WTC11 (cell line): Measurements from ENCODE around the gene RSKR. TPM values are rescaled to one million over a fixed set of nuclear protein-coding genes. Genes with fewer than 3 reads are reported as not detected.
A peak's percentile ranks its signal among the peaks of the same experiment; 100 is the strongest.

Source experiments
- AFF4 ChIP-seq: sonication (generic); formaldehyde crosslinking; IDR thresholded peaks from 2 replicates; pipeline ENCODE4 v1.8.1; 2023; ENCODE audit warnings: mild to moderate bottlenecking, missing genetic modification reagents, borderline replicate concordance
- ESRRA ChIP-seq: sonication (generic); formaldehyde crosslinking; IDR thresholded peaks from 2 replicates; pipeline ENCODE4 v1.8.1; 2022; ENCODE audit warnings: mild to moderate bottlenecking, missing genetic modification reagents, borderline replicate concordance
- ETV6 ChIP-seq: sonication (generic); formaldehyde crosslinking; IDR thresholded peaks from 2 replicates; pipeline ENCODE4 v1.8.1; 2022; ENCODE audit warnings: mild to moderate bottlenecking, missing genetic modification reagents
- FOXK1 ChIP-seq: sonication (generic); formaldehyde crosslinking; IDR thresholded peaks from 2 replicates; pipeline ENCODE4 v1.8.0; 2022; ENCODE audit warnings: mild to moderate bottlenecking, moderate library complexity, missing genetic modification reagents
- FOXP1 ChIP-seq: sonication (generic); formaldehyde crosslinking; IDR thresholded peaks from 2 replicates; pipeline ENCODE4 v1.8.0; 2022; ENCODE audit warnings: missing genetic modification reagents, mild to moderate bottlenecking, moderate library complexity, borderline replicate concordance
- GTF2I ChIP-seq: fragments of 250-450 bp; sonication (Bioruptor Pico); conservative IDR thresholded peaks from 2 replicates; pipeline ENCODE4 v1.4.0; 2021; ENCODE audit warnings: mild to moderate bottlenecking
- IRF2 ChIP-seq: sonication (generic); formaldehyde crosslinking; IDR thresholded peaks from 2 replicates; pipeline ENCODE4 v1.8.0; 2022; ENCODE audit warnings: low read depth, missing genetic modification reagents, borderline replicate concordance
- MLX ChIP-seq: sonication (generic); formaldehyde crosslinking; IDR thresholded peaks from 2 replicates; pipeline ENCODE4 v1.8.1; 2023; ENCODE audit warnings: mild to moderate bottlenecking, missing genetic modification reagents, moderate library complexity
- MYBL2 ChIP-seq: sonication (generic); formaldehyde crosslinking; IDR thresholded peaks from 2 replicates; pipeline ENCODE4 v1.8.1; 2023; ENCODE audit warnings: mild to moderate bottlenecking, moderate library complexity, missing genetic modification reagents
- NFYB ChIP-seq: sonication (generic); formaldehyde crosslinking; conservative IDR thresholded peaks from 2 replicates; pipeline ENCODE4 v1.8.0; 2022; ENCODE audit warnings: low read depth, missing genetic modification reagents
- OVOL2 ChIP-seq: fragments of 250-450 bp; sonication (Bioruptor Pico); IDR thresholded peaks from 2 replicates; pipeline ENCODE4 v1.9.0; 2021; ENCODE audit warnings: mild to moderate bottlenecking, borderline replicate concordance
- PRRX2 ChIP-seq: fragments of 250-450 bp; sonication (Bioruptor Pico); IDR thresholded peaks from 2 replicates; pipeline ENCODE4 v1.8.0; 2021; ENCODE audit warnings: mild to moderate bottlenecking
- ZNF121 ChIP-seq: sonication (generic); formaldehyde crosslinking; IDR thresholded peaks from 2 replicates; pipeline ENCODE4 v1.8.0; 2023; ENCODE audit warnings: missing genetic modification reagents
- ZNF232 ChIP-seq: sonication (generic); formaldehyde crosslinking; IDR thresholded peaks from 2 replicates; pipeline ENCODE4 v1.8.0; 2022; ENCODE audit warnings: mild to moderate bottlenecking, missing genetic modification reagents
- ZNF396 ChIP-seq: fragments of 250-450 bp; sonication (Bioruptor Pico); IDR thresholded peaks from 2 replicates; pipeline ENCODE4 v1.8.0; 2021; ENCODE audit warnings: mild to moderate bottlenecking, moderate library complexity, borderline replicate concordance
- ZNF423 ChIP-seq: fragments of 250-450 bp; sonication (Bioruptor Pico); IDR thresholded peaks from 2 replicates; pipeline ENCODE4 v2.1.2; 2022; ENCODE audit warnings: mild to moderate bottlenecking, moderate library complexity
- ZNF671 ChIP-seq: fragments of 250-450 bp; sonication (Bioruptor Pico); IDR thresholded peaks from 2 replicates; pipeline ENCODE4 v1.8.0; 2021; ENCODE audit warnings: mild to moderate bottlenecking
- ZSCAN18 ChIP-seq: fragments of 250-450 bp; sonication (Bioruptor Pico); IDR thresholded peaks from 2 replicates; pipeline ENCODE4 v2.1.2; 2022; ENCODE audit warnings: mild to moderate bottlenecking, moderate library complexity
- total RNA-seq: library from RNA; stranded (reverse); gene quantifications from 3 replicates; pipeline ENCODE4 v1.2.3, GENCODE V29; 2021
- TF ChIP-seq, protein P1 (sequence below): fragments of 250-450 bp; sonication (Bioruptor Pico); conservative IDR thresholded peaks from 2 replicates; pipeline ENCODE4 v1.9.0; 2021; ENCODE audit warnings: mild to moderate bottlenecking
- TF ChIP-seq, protein P2 (sequence below): sonication (generic); formaldehyde crosslinking; IDR thresholded peaks from 2 replicates; pipeline ENCODE4 v1.8.0; 2023; ENCODE audit warnings: mild to moderate bottlenecking, missing genetic modification reagents
- TF ChIP-seq, protein P3 (sequence below): sonication (generic); formaldehyde crosslinking; IDR thresholded peaks from 2 replicates; pipeline ENCODE4 v1.8.1; 2023; ENCODE audit warnings: mild to moderate bottlenecking, moderate library complexity, missing genetic modification reagents
- TF ChIP-seq, protein P4 (sequence below): fragments of 250-450 bp; sonication (Bioruptor Pico); IDR thresholded peaks from 2 replicates; pipeline ENCODE4 v1.9.0; 2021; ENCODE audit warnings: mild to moderate bottlenecking
- TF ChIP-seq, protein P5 (sequence below): sonication (generic); formaldehyde crosslinking; IDR thresholded peaks from 2 replicates; pipeline ENCODE4 v1.8.1; 2023; ENCODE audit warnings: mild to moderate bottlenecking, missing genetic modification reagents, moderate library complexity

RSKR gene
- total RNA-seq, 1 experiment from 2014 or later, result 28.0 TPM

GRCh38 chr17:28598799-28599310, 15.1 kb downstream of the RSKR start, which contains the start of gene SPAG5 (continued):
- TF ChIP-seq FOXP1 (CRISPR knock-in tag) (peak; percentile 50; the same call in 1 of the 2 replicates), ZNF671 (CRISPR knock-in tag) (no peak), ZNF423 (CRISPR knock-in tag) (no peak), PRRX2 (no peak), ZNF232 (CRISPR knock-in tag) (0 out of 2 replicates have a peak, but pooled peaks have one; percentile 34), NFYB (CRISPR knock-in tag) (peak; percentile 63), IRF2 (CRISPR knock-in tag) (no peak), ZNF396 (CRISPR knock-in tag) (no peak), AFF4 (CRISPR knock-in tag) (no peak), ETV6 (CRISPR knock-in tag) (no peak), ZSCAN18 (CRISPR knock-in tag) (no peak), FOXK1 (CRISPR knock-in tag) (peak; percentile 63; the same call in 1 of the 2 replicates), MLX (CRISPR knock-in tag) (no peak), MYBL2 (CRISPR knock-in tag) (peak; percentile 98), GTF2I (CRISPR knock-in tag) (no peak), ZNF121 (CRISPR knock-in tag) (no peak), OVOL2 (CRISPR knock-in tag) (no peak), ESRRA (CRISPR knock-in tag) (no peak)
- TF ChIP-seq, protein P1, sequence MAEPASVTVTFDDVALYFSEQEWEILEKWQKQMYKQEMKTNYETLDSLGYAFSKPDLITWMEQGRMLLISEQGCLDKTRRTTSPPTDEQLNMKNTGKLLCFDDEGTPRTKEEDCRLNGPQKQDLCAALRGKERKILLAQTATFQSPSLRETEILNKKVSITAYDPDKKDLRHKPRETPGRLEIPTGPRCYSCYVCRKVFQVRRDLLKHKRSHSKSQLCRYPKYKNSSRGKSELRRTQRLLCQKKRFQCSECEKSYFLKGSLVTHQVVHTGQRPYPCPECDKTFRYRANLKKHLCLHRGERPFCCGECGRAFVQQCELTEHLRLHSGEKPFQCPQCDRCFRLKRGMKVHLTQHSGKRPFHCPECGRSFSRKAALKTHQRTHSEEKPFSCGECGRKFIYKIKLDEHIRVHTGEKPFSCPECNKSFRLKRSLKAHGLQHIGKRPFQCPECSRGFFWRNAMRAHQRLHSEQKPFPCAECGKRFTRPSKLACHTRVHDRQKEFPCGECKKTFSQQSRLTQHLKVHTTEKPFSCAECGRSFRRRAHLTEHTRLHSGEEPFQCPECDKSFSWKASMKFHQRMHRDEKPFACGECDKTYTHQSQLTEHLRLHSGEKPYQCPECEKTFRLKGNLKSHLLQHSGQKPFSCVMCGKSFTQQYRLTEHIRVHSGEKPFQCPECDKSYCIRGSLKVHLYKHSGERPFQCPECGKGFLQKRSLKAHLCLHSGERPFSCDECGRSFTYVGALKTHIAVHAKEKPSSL (CRISPR knock-in tag), result no peak
- TF ChIP-seq, protein P2, sequence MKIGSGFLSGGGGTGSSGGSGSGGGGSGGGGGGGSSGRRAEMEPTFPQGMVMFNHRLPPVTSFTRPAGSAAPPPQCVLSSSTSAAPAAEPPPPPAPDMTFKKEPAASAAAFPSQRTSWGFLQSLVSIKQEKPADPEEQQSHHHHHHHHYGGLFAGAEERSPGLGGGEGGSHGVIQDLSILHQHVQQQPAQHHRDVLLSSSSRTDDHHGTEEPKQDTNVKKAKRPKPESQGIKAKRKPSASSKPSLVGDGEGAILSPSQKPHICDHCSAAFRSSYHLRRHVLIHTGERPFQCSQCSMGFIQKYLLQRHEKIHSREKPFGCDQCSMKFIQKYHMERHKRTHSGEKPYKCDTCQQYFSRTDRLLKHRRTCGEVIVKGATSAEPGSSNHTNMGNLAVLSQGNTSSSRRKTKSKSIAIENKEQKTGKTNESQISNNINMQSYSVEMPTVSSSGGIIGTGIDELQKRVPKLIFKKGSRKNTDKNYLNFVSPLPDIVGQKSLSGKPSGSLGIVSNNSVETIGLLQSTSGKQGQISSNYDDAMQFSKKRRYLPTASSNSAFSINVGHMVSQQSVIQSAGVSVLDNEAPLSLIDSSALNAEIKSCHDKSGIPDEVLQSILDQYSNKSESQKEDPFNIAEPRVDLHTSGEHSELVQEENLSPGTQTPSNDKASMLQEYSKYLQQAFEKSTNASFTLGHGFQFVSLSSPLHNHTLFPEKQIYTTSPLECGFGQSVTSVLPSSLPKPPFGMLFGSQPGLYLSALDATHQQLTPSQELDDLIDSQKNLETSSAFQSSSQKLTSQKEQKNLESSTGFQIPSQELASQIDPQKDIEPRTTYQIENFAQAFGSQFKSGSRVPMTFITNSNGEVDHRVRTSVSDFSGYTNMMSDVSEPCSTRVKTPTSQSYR (CRISPR knock-in tag), result no peak
- TF ChIP-seq, protein P3, sequence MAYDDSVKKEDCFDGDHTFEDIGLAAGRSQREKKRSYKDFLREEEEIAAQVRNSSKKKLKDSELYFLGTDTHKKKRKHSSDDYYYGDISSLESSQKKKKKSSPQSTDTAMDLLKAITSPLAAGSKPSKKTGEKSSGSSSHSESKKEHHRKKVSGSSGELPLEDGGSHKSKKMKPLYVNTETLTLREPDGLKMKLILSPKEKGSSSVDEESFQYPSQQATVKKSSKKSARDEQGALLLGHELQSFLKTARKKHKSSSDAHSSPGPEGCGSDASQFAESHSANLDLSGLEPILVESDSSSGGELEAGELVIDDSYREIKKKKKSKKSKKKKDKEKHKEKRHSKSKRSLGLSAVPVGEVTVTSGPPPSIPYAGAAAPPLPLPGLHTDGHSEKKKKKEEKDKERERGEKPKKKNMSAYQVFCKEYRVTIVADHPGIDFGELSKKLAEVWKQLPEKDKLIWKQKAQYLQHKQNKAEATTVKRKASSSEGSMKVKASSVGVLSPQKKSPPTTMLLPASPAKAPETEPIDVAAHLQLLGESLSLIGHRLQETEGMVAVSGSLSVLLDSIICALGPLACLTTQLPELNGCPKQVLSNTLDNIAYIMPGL (CRISPR knock-in tag), result peak; percentile 83; the same call in 1 of the 2 replicates
- TF ChIP-seq, protein P4, sequence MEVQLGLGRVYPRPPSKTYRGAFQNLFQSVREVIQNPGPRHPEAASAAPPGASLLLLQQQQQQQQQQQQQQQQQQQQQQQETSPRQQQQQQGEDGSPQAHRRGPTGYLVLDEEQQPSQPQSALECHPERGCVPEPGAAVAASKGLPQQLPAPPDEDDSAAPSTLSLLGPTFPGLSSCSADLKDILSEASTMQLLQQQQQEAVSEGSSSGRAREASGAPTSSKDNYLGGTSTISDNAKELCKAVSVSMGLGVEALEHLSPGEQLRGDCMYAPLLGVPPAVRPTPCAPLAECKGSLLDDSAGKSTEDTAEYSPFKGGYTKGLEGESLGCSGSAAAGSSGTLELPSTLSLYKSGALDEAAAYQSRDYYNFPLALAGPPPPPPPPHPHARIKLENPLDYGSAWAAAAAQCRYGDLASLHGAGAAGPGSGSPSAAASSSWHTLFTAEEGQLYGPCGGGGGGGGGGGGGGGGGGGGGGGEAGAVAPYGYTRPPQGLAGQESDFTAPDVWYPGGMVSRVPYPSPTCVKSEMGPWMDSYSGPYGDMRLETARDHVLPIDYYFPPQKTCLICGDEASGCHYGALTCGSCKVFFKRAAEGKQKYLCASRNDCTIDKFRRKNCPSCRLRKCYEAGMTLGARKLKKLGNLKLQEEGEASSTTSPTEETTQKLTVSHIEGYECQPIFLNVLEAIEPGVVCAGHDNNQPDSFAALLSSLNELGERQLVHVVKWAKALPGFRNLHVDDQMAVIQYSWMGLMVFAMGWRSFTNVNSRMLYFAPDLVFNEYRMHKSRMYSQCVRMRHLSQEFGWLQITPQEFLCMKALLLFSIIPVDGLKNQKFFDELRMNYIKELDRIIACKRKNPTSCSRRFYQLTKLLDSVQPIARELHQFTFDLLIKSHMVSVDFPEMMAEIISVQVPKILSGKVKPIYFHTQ, result no peak
- TF ChIP-seq, protein P5, sequence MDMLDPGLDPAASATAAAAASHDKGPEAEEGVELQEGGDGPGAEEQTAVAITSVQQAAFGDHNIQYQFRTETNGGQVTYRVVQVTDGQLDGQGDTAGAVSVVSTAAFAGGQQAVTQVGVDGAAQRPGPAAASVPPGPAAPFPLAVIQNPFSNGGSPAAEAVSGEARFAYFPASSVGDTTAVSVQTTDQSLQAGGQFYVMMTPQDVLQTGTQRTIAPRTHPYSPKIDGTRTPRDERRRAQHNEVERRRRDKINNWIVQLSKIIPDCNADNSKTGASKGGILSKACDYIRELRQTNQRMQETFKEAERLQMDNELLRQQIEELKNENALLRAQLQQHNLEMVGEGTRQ (CRISPR knock-in tag), result no peak
